H9 (cell line): Measurements from ENCODE around the gene CD151. TPM values are rescaled to one million over a fixed set of nuclear protein-coding genes. Genes with fewer than 3 reads are reported as not detected.

Source experiments
- DNase-seq: peaks from one replicate; pipeline ENCODE4 v3.0.0-alpha.2; 2017
- H2AFZ ChIP-seq: one replicate; pipeline ENCODE4 v1.6.1; 2013; ENCODE audit warnings: mild to moderate bottlenecking, low read length, control low read depth, moderate library complexity
- H2AK5ac ChIP-seq: 2 replicates; pipeline ENCODE4 v1.6.1; 2013; ENCODE audit warnings: low read length, control low read depth, mixed read lengths; ENCODE audit not compliant: insufficient read length
- H2BK120ac ChIP-seq: one replicate; pipeline ENCODE4 v1.6.1; 2013; ENCODE audit warnings: low read depth, mild to moderate bottlenecking, low read length, control low read depth, inconsistent platforms; ENCODE audit not compliant: poor library complexity, severe bottlenecking
- H2BK12ac ChIP-seq: 2 replicates; pipeline ENCODE4 v1.6.1; 2013; ENCODE audit warnings: low read length, control low read depth, mixed read lengths, low read depth; ENCODE audit not compliant: insufficient read length
- H2BK15ac ChIP-seq: 2 replicates; pipeline ENCODE4 v1.6.1; 2013; ENCODE audit warnings: low read depth, low read length, control low read depth
- H2BK20ac ChIP-seq: one replicate; pipeline ENCODE4 v1.6.1; 2013; ENCODE audit warnings: low read depth, mild to moderate bottlenecking, low read length, control low read depth, inconsistent platforms; ENCODE audit not compliant: poor library complexity, severe bottlenecking
- H2BK5ac ChIP-seq: 2 replicates; pipeline ENCODE4 v1.6.1; 2013; ENCODE audit warnings: low read length, control low read depth, mixed read lengths; ENCODE audit not compliant: insufficient read length
- H3K14ac ChIP-seq: 2 replicates; pipeline ENCODE4 v1.6.1; 2013; ENCODE audit warnings: low read length, control low read depth; ENCODE audit not compliant: insufficient read depth
- H3K18ac ChIP-seq: 2 replicates; pipeline ENCODE4 v1.6.1; 2013; ENCODE audit warnings: low read depth, mild to moderate bottlenecking, mixed read lengths, low read length, control low read depth; ENCODE audit not compliant: insufficient read length
- H3K23ac ChIP-seq: 2 replicates; pipeline ENCODE4 v1.6.1; 2013; ENCODE audit warnings: low read length, control low read depth, mixed read lengths, low read depth; ENCODE audit not compliant: insufficient read length
- H3K23me2 ChIP-seq: 2 replicates; pipeline ENCODE4 v1.6.1; 2013; ENCODE audit warnings: low read depth, mild to moderate bottlenecking, mixed read lengths, low read length, control low read depth; ENCODE audit not compliant: insufficient read length, poor library complexity, severe bottlenecking
- H3K27ac ChIP-seq: 2 replicates; pipeline ENCODE4 v1.5.1; 2013; ENCODE audit warnings: low read length, control low read depth, mixed read lengths, low read depth; ENCODE audit not compliant: insufficient read length
- H3K27me3 ChIP-seq: 2 replicates; pipeline ENCODE4 v1.6.1; 2013; ENCODE audit warnings: low read length, control low read depth, inconsistent platforms; ENCODE audit not compliant: insufficient read depth
- H3K4ac ChIP-seq: 2 replicates; pipeline ENCODE4 v1.6.1; 2013; ENCODE audit warnings: low read depth, mild to moderate bottlenecking, control low read depth, inconsistent platforms, low read length, moderate library complexity
- H3K4me1 ChIP-seq: 2 replicates; pipeline ENCODE4 v1.6.1; 2013; ENCODE audit warnings: low read length, control low read depth, inconsistent platforms; ENCODE audit not compliant: insufficient read depth
- H3K4me2 ChIP-seq: 2 replicates; pipeline ENCODE4 v1.6.1; 2013; ENCODE audit warnings: low read length, control low read depth, mixed read lengths; ENCODE audit not compliant: insufficient read length, insufficient read depth
- H3K56ac ChIP-seq: 2 replicates; pipeline ENCODE4 v1.6.1; 2013; ENCODE audit warnings: low read depth, mild to moderate bottlenecking, mixed read lengths, low read length, control low read depth; ENCODE audit not compliant: insufficient read length
- H3K79me1 ChIP-seq: 2 replicates; pipeline ENCODE4 v1.6.1; 2013; ENCODE audit warnings: low read depth, mild to moderate bottlenecking, moderate library complexity, low read length, control low read depth, inconsistent platforms; ENCODE audit not compliant: insufficient read depth, poor library complexity, severe bottlenecking
- H3K79me2 ChIP-seq: 2 replicates; pipeline ENCODE4 v1.6.1; 2013; ENCODE audit warnings: low read length, control low read depth, inconsistent platforms; ENCODE audit not compliant: insufficient read depth
- H3K9ac ChIP-seq: 2 replicates; pipeline ENCODE4 v1.6.1; 2013; ENCODE audit warnings: low read length, control low read depth, mixed read lengths; ENCODE audit not compliant: insufficient read length; ENCODE audit errors: extremely low read depth
- H3K9me3 ChIP-seq: one replicate; pipeline ENCODE4 v1.6.1; 2013; ENCODE audit warnings: low read depth, low read length, inconsistent platforms; ENCODE audit not compliant: control insufficient read depth
- H3T11ph ChIP-seq: one replicate; pipeline ENCODE4 v1.6.1; 2013; ENCODE audit warnings: mild to moderate bottlenecking, low read length, control low read depth, inconsistent platforms
- H4K20me1 ChIP-seq: one replicate; pipeline ENCODE4 v1.6.1; 2013; ENCODE audit not compliant: control insufficient read depth, insufficient read length, insufficient read depth
- H4K5ac ChIP-seq: 2 replicates; pipeline ENCODE4 v1.6.1; 2013; ENCODE audit warnings: low read depth, mild to moderate bottlenecking, mixed read lengths, low read length, control low read depth; ENCODE audit not compliant: insufficient read length
- H4K8ac ChIP-seq: replicated peaks from 2 replicates; pipeline ENCODE4 v1.6.1; 2013; ENCODE audit warnings: low read length, control low read depth, mixed read lengths, low read depth; ENCODE audit not compliant: insufficient read length
- H4K91ac ChIP-seq: 2 replicates; pipeline ENCODE4 v1.6.1; 2013; ENCODE audit warnings: low read depth, mild to moderate bottlenecking, moderate library complexity, mixed read lengths, low read length, control low read depth; ENCODE audit not compliant: insufficient read length
- H3K27ac Mint-ChIP-seq, 3 experiments: 2 replicates in 2 of 3; 3 replicates in 1 of 3; pipeline ENCODE4 v1.8.0; 2020 to 2021; ENCODE audit warnings: mixed read lengths in 3 of 3, mild to moderate bottlenecking in 1 of 3, moderate library complexity in 1 of 3
- H3K27me3 Mint-ChIP-seq: 2 replicates; pipeline ENCODE4 v1.8.0; 2021; ENCODE audit warnings: low read depth, mild to moderate bottlenecking, moderate library complexity, mixed read lengths
- H3K36me3 Mint-ChIP-seq, 3 experiments: 2 replicates in 2 of 3; 3 replicates in 1 of 3; pipeline ENCODE4 v1.8.0; 2020 to 2021; ENCODE audit warnings: low read depth in 3 of 3, mixed read lengths in 3 of 3; ENCODE audit not compliant: insufficient read depth in 1 of 3
- H3K4me1 Mint-ChIP-seq, 2 experiments: 2 replicates each; pipeline ENCODE4 v1.8.0; 2020; ENCODE audit warnings: mixed read lengths in 2 of 2
- H3K4me3 Mint-ChIP-seq, 2 experiments: 2 replicates in 1 of 2; 3 replicates in 1 of 2; pipeline ENCODE4 v1.8.0; 2020 to 2021; ENCODE audit warnings: mild to moderate bottlenecking in 2 of 2, mixed read lengths in 2 of 2, moderate library complexity in 1 of 2
- H3K9me3 Mint-ChIP-seq, 2 experiments: 2 replicates in 1 of 2; 3 replicates in 1 of 2; pipeline ENCODE4 v1.8.0; 2020; ENCODE audit warnings: mild to moderate bottlenecking in 2 of 2, mixed read lengths in 2 of 2, moderate library complexity in 1 of 2
- CTCF ChIP-seq: fragments of 200-600 bp; sonication (generic); conservative IDR thresholded peaks from 3 replicates; pipeline ENCODE4 v1.8.0; 2021; ENCODE audit warnings: antibody characterized with exemption, mild to moderate bottlenecking
- WGBS: extraction: QIAGEN DNeasy Blood & Tissue Kit; methylation state at CpG from one replicate; pipeline ENCODE4 v1.1.7; 2013; ENCODE audit warnings: missing lambda C conversion rate, low lambda C conversion rate, mixed read lengths; ENCODE audit not compliant: insufficient read length; ENCODE audit errors: extremely low coverage; 5-methylcytosine and 5-hydroxymethylcytosine counted together
- total RNA-seq: library from RNA; stranded (reverse); gene quantifications from 2 replicates; pipeline ENCODE4 v1.2.1, GENCODE V29; 2021

Gene CD151
- total RNA-seq, 1 experiment from 2014 or later, result 138 TPM

GRCh38 chr11:836700-837099 is 3.9 kb downstream of the CD151 start:
- Histone ChIP-seq H3K9ac (no peak overlapping the region), H3K18ac (no peak overlapping the region), H3K27ac (no peak overlapping the region), H4K20me1 (no peaks in the 10 kb centered on the region), H2BK120ac (no peak overlapping the region), H3K9me3 (no peaks in the 10 kb centered on the region), H2BK12ac (no peak overlapping the region), H2AFZ (no peak overlapping the region), H2BK5ac (no peak overlapping the region), H3K27me3 (peaks cover 2% of the 10 kb centered on the region; the same call in 1 of the 2 replicates), H3T11ph (no peak overlapping the region), H2BK20ac (no peak overlapping the region), H3K79me2 (no peaks in the 10 kb centered on the region; the same call in 1 of the 2 replicates), H4K8ac (no peak overlapping the region), H2BK15ac (no peak overlapping the region), H3K79me1 (no peaks in the 10 kb centered on the region), H4K5ac (no peak overlapping the region), H3K4me1 (no peaks in the 10 kb centered on the region), H3K56ac (no peak overlapping the region), H3K4me2 (no peak overlapping the region), H2AK5ac (no peak overlapping the region), H4K91ac (no peak overlapping the region), H3K14ac (no peak overlapping the region), H3K23ac (no peak overlapping the region), H3K23me2 (peaks cover 8% of the 10 kb centered on the region), H3K4ac (no peak overlapping the region)
- peaks cover 10 to 54% (median 46%) of the 10 kb centered on the region in 3 experiments; a peak in 6 of 7 replicates for H3K36me3 Mint-ChIP-seq
- H3K27ac Mint-ChIP-seq, result no peak overlapping the region
- peaks cover 7% of the 10 kb centered on the region for H3K27me3 Mint-ChIP-seq
- no peak overlapping the region for H3K4me3 Mint-ChIP-seq
- H3K9me3 Mint-ChIP-seq, result no peaks in the 10 kb centered on the region
- DNase-seq, result no peak
- H3K4me1 Mint-ChIP-seq, result peaks cover 21 to 35% of the 10 kb centered on the region in 2 experiments
- no peak for TF ChIP-seq CTCF
- no CpG with 5 or more reads among the region's 9 CpGs for WGBS
